Measurements from ENCODE around the gene LIPM.

GRCh38 chr10:88800152-88801125 lies 2.1 kb upstream of the LIPM start:
- TF ChIP-seq POLR2A (IDR thresholded peaks at IDR 0.05), result no peak
- TF ChIP-seq, protein P1, sequence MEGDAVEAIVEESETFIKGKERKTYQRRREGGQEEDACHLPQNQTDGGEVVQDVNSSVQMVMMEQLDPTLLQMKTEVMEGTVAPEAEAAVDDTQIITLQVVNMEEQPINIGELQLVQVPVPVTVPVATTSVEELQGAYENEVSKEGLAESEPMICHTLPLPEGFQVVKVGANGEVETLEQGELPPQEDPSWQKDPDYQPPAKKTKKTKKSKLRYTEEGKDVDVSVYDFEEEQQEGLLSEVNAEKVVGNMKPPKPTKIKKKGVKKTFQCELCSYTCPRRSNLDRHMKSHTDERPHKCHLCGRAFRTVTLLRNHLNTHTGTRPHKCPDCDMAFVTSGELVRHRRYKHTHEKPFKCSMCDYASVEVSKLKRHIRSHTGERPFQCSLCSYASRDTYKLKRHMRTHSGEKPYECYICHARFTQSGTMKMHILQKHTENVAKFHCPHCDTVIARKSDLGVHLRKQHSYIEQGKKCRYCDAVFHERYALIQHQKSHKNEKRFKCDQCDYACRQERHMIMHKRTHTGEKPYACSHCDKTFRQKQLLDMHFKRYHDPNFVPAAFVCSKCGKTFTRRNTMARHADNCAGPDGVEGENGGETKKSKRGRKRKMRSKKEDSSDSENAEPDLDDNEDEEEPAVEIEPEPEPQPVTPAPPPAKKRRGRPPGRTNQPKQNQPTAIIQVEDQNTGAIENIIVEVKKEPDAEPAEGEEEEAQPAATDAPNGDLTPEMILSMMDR (IDR thresholded peaks at IDR 0.05 in 4 of 5, conservative IDR thresholded peaks at IDR 0.05 in 1 of 5), result no peak

Measured in gastrocnemius medialis (tissue), 4 donors.